Left cardiac atrium (tissue), 4 donors: ENCODE results near the gene OPA1. TPM values are rescaled to one million over a fixed set of nuclear protein-coding genes. Genes with fewer than 3 reads are reported as not detected.

Experiments used
- ATAC-seq, 2 donors: fragments of 200-7000 bp; cut with Tn5 transposase; one replicate each; pipeline ENCODE4 v1.9.1; 2020; ENCODE audit warnings: mild to moderate bottlenecking in 2 of 2, moderate library complexity in 2 of 2
- DNase-seq: peaks from one replicate; pipeline ENCODE4 v3.0.0-alpha.2; 2020
- intact Hi-C, 2 donors: fragments of 100-400 bp; cut with DNase I; formaldehyde crosslinking; loops; one replicate each; pipeline versions ENCODE4 v1.14.1 to v1.15.1; 2022 to 2023
- long read RNA-seq: library from polyadenylated mRNA; unstranded; transcript quantifications from one replicate; pipeline ENCODE4 v2.0.0, GENCODE V29; 2021
- total RNA-seq, 2 donors: library from RNA; stranded (reverse); fragmentation: NEBNext Ultra II Directional; extraction: Animal tissue kit (Norgen Biotek cat#: 25700); gene quantifications; one replicate each; pipeline ENCODE4 v1.2.1, GENCODE V29; 2021
- donor health status: DM: no; HTN: yes; CAD: no.
- donor health status: DM: no; HTN: yes; CAD: no; lungs with severe emphysema.
- donor health status: DM: yes; HTN: yes; CAD: no.
- donor health status: Dilated cardiomyopathy.

The OPA1 gene, protein sequence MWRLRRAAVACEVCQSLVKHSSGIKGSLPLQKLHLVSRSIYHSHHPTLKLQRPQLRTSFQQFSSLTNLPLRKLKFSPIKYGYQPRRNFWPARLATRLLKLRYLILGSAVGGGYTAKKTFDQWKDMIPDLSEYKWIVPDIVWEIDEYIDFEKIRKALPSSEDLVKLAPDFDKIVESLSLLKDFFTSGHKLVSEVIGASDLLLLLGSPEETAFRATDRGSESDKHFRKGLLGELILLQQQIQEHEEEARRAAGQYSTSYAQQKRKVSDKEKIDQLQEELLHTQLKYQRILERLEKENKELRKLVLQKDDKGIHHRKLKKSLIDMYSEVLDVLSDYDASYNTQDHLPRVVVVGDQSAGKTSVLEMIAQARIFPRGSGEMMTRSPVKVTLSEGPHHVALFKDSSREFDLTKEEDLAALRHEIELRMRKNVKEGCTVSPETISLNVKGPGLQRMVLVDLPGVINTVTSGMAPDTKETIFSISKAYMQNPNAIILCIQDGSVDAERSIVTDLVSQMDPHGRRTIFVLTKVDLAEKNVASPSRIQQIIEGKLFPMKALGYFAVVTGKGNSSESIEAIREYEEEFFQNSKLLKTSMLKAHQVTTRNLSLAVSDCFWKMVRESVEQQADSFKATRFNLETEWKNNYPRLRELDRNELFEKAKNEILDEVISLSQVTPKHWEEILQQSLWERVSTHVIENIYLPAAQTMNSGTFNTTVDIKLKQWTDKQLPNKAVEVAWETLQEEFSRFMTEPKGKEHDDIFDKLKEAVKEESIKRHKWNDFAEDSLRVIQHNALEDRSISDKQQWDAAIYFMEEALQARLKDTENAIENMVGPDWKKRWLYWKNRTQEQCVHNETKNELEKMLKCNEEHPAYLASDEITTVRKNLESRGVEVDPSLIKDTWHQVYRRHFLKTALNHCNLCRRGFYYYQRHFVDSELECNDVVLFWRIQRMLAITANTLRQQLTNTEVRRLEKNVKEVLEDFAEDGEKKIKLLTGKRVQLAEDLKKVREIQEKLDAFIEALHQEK
- total RNA-seq: 10 to 100 TPM; 64.4 to 93.8 TPM
- long read RNA-seq, full-length matches to known transcripts: 58 of 72 reads
- long read RNA-seq, partial matches to known transcripts: 8 of 72 reads
- long read RNA-seq, other reads (novel, unspliced or antisense): 6 of 72 reads

DNA sequence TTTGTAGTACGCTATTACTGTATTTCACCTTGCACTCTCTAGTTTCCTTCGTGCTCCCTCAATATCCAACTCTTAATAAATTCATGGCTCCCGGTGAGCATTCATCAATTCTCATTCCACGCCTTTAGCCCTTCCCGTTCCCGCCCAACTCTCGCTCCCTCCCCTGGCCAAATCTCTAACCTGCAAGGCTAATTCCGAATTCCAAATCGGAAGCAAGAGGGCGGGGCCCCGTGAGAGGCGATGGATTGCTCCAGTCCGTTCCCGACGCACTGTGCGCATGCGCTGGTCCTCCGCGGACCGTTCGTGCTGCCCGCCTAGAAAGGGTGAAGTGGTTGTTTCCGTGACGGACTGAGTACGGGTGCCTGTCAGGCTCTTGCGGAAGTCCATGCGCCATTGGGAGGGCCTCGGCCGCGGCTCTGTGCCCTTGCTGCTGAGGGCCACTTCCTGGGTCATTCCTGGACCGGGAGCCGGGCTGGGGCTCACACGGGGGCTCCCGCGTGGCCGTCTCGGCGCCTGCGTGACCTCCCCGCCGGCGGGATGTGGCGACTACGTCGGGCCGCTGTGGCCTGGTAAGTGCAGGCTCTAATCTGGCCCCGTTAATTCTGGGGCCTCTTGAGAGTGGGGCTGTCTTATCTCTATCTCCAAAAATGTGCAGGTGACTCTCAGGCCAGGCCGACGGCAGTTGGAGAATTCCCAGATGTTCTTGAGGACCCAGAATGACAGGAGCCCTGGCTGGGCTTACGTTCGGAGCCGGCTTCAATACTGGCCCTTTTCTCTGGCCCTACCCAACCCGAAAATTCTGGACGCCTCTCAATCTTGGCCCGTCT lies at the start of gene OPA1:
TSS of gene OPA1 (plus strand) at position 368 of the 827 bp plus-strand sequence. CDS start at position 538, 170 bp downstream.
- intact Hi-C loops: no loop called here
- DNase-seq: peak; percentile 99
- ATAC-seq: peak; percentile 98 to 99

DNA sequence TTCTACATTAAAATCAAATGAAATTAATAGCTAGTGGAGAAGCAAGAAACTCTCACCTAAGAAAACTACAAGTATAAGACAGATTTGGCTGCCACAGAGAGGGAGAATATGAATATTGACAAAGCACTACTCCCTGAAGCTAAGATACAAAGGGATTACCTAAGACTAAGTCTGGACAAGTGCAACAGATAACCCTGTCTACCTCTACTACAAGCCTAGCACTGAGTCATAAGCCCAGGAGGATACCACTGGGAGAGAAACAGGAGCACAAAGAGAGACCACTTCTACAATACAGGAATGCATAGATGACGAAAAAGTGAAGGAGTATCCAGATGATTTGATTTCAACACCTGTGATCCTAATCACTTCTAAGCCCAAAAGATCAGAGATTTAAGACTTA lies 48.7 kb upstream of the OPA1 start:
- intact Hi-C loops: no loop called here
- no peak for ATAC-seq
- no peak for DNase-seq

DNA sequence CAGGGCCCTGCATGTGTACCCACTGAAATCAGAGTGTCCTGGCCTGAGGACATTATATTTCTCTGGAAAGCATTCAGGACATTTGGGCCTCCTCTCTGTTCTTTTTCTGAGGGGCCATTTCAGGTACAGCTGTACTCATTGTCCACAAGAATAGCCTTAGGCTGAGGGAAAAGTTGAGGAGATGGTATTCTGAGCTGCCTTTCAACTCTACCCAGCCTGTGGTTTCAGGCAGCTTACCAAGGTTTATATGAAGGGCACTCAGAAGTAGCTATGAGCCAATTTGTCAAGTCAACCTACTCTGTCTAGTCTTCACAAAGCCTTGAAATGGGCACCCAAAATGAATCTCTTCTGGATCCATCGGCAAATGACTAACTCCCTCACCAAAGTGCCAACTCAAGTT lies 47.7 kb upstream of the OPA1 start:
- DNase-seq (no peak), ATAC-seq (no peak)
- intact Hi-C loops: no loop called here

DNA sequence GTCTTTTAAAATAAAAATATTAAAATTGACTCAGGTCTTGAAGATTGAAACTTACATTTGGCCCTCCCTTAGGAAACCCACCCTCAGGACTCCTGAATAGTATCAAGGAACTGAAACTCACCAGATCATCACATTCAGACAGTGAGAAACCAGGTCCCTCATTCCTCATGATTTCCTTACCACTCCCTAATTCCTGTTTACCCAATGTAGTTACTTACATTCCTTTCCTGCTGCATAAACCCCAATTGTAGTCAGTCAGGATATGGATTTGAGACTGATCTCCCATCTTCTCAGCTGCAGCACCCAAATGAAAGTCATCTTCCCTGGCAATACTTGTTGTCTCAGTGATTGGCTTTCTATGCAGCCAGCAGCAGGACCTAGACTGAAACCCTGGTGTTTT lies 46.9 kb upstream of the OPA1 start:
- ATAC-seq (no peak), DNase-seq (no peak)
- intact Hi-C loops: no loop called here

DNA sequence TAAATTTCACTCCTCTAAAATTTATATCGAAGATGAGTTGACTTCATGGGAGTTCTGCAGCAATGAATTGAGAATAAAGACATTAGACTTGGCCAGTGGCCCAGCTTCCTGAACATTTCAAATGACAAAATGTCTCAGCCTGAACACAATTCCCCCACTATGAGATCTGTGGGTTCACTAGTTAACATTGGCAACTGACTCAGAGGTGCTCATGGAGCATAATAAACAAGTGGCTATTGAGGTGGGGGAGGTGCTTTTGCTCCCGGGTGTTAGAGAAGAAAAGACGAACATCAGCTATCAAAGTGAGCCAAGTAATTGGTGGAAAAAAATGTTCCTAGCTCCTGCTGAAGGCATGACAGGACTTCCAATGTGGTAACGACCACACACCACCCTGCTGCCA lies 44.6 kb upstream of the OPA1 start:
- intact Hi-C loops: no loop called here
- ATAC-seq (no peak), DNase-seq (no peak)

DNA sequence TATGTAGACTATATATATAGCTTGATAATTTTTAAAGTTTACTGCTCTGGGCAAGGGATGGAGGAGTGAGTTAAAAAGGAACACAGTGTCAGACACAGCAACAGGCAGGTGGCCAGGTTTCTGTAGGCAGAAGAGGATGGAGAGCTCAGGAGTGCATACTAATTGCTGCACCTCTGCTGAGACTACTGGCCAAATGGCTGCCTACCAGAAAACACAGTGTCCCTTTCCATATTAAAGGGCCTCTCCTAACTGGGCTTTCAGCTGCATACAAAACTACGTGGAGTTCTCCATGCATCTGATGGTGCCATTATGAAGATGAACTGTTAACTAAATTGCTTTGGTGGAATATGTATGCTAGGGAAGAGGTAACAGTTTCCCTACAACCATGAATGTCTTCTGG lies 40.1 kb upstream of the OPA1 start:
- DNase-seq (no peak), ATAC-seq (no peak)
- intact Hi-C loops: no loop called here

DNA sequence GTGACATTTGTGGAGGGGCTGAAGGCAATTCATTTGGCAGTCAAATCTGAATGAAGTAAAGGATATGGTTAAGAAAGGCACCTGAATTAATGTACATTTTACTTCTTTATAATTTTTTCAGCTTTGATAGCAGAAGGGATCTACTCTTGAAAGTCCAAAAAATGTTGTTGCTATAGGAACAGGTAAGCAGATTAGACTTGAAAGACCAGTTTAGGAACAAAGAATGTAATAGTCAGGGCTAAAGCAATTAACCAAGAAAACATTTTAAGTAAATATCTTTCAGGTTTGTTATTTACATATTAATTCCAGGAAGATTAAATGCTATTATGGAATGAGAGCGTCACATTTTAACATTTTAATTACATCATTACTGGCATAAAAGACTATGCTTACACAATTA lies 39.4 kb upstream of the OPA1 start:
- DNase-seq (no peak), ATAC-seq (no peak)
- intact Hi-C loops: no loop called here

DNA sequence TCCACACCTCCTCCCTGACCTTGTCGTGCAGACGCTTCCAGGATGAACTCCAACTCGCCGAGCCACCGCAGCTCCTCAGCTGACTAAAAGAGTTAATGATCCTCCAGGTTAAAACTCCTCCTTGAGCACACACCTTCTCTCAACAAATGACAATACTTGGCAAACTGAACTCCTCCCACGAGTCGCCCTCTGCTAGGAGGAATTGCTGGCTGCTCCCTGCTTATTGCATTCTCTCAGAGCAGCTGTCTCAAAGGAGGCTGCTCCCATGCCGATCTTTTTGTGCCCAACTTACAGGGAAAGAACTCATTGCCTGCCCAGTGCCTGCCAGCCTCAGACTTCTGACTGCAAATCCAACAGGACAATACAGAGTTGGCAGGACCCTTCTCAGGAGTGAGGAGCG lies 38.2 kb upstream of the OPA1 start, which contains the start of gene ATP13A4:
TSS of gene ATP13A4 (minus strand) at position 85 of the 400 bp plus-strand sequence. CDS start 96 bp downstream, outside the sequence.
- DNase-seq (no peak), ATAC-seq (no peak)
- intact Hi-C loops: no loop called here

DNA sequence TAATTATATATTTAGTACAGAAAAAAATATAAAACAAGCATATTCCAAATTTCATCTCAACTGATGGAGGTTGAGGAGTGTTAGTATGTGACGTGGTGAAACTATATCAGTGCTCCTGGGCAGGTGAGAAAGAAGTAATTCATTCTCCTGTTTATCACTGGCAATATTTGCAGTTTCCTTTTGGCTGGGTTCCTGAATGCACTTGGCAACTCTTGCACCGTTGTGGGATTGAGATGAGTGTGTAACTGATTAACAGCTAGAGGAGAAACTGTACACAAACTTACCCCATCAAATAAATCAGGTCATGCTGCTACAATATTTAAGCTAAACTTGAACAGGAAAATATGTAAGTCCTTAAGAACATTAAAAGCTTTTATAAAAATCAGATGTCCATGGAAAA lies 36.2 kb upstream of the OPA1 start:
- intact Hi-C loops: no loop called here
- DNase-seq (no peak), ATAC-seq (no peak)

DNA sequence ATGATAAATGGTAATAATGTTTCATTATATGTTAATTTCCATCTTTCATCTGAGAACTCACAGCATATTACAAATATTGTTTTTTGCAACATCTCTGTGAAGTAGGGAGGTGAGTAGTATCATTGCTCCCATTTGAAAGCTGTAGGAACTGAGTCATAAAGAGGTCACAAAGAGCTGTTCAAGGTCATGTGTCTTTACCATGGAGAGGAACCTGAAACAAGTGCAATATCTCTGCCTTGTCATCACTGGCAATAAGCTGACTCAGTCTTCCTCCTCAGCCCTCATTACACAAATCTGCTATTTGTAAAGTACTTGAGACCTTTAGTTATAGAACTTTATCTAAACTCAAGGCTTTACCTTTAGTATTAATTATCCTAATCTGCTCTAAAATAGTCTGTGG lies 33.9 kb upstream of the OPA1 start:
- DNase-seq (no peak), ATAC-seq (no peak)
- intact Hi-C loops: no loop called here

DNA sequence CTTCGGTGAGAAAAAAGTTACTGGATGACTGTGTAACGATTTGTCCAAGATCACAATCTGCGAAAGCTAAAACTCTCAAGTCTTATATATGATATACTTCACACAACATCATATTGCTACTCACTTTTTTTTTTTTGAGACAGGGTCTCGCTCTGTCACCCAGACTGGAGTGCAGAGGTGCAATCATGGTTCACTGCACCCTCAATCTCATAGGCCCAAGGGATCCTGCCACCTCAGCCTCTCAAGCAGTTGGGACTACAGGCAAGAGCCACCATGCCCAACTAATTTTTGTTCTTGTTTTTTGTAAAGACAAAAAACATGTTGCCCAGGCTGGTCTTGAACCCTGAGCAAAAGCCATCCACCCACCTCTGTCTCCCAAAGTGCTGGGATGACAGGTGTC lies 32.9 kb upstream of the OPA1 start:
- no peak for ATAC-seq
- intact Hi-C loops: loop anchor here in 1 of 2 donors (10.0 kb wide), 1 partner anchor 995 kb away; no protein-coding TSS in a partner anchor
- DNase-seq: no peak

DNA sequence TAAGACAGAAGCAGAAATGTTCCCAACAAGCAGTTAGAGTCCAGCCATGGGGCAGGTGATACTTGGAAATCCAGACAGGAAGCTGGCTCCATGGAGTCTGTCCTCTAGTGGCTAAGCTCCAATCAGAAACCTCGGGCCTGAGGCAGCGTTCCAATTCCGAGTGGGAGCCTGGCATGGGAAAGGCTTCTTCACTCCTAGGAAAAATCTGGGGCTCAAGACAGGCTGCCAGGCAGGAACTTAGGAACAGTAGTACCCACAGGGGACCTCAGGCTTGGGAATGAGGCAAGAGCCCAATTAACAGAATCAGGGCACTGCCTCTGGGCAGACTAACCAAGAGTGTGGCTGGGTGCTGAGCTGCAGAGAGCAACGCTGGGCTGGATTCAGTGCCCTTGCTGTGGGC lies 32.1 kb upstream of the OPA1 start:
- intact Hi-C loops: loop anchor here in 1 of 2 donors (10.0 kb wide), 1 partner anchor 996 kb away; no protein-coding TSS in a partner anchor
- DNase-seq (no peak), ATAC-seq (peak in 1 of 2 donors; percentile 67)

DNA sequence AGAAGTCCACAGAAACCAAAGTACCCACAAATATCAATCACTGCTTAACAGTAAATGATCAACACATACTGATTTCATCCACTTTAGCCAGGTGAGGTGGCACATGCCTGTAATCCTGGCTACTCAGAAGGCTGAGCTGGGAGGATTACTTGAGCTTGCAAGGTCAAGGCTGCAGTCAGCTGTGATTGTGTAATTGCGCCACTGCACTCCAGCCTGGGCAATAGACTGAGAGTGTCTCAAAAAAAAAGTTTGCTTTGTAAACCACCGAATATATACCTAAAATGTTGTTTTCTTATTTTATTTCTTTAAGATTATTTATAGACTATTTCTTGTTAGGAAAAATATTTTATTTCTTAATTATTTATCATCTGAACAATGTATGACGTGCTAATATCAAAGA lies 29.6 kb upstream of the OPA1 start:
- intact Hi-C loops: loop anchor here in 1 of 2 donors (10.0 kb wide), 1 partner anchor 999 kb away; no protein-coding TSS in a partner anchor
- DNase-seq: no peak

DNA sequence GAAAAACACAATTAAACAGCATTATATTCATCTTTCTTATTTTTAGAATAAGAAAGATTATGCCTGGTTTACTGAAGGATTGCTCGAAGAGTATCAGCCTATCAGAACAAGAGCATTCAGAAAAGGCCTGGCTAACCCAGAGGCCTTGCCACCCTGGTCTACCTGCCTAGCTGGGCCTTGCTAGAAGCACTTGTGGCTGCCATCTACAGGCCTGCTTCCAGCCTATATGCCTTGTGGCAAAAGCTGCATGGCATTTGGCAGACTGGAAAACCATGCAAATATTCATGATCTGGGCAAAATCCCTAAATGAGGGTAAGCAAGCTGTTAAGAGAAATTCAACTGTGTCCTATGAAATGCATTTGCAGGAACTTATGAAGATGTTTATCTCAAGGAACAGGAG lies 29.0 kb upstream of the OPA1 start:
- no peak for DNase-seq
- intact Hi-C loops: loop anchor here in 1 of 2 donors (10.0 kb wide), 1 partner anchor 999 kb away; no protein-coding TSS in a partner anchor
- no peak for ATAC-seq

More for the DNA sequence above, 29.6 kb upstream of the OPA1 start:
- no peak for ATAC-seq

DNA sequence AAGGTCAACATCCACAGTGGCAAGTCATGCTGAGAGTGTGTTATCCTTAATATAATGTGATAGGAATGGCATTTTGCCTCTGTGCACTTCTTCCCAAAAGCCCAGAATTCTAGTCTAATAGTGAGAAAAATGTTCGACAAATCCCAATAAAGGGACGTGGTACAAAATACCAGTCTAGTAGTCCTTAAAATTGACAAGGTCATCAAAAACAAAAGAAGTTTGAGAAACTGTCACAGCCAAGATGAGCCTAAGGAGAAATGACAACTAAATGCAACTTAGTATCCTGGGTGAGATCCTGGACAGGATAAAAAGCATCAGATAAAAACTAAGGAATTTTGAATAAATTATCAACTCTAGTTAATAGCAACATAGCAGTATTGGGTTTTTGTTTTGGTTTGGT lies 23.9 kb upstream of the OPA1 start:
- intact Hi-C loops: loop anchor here (5.0 to 10.0 kb wide), 2 partner anchors 107 to 1004 kb away; no protein-coding TSS in a partner anchor

DNA sequence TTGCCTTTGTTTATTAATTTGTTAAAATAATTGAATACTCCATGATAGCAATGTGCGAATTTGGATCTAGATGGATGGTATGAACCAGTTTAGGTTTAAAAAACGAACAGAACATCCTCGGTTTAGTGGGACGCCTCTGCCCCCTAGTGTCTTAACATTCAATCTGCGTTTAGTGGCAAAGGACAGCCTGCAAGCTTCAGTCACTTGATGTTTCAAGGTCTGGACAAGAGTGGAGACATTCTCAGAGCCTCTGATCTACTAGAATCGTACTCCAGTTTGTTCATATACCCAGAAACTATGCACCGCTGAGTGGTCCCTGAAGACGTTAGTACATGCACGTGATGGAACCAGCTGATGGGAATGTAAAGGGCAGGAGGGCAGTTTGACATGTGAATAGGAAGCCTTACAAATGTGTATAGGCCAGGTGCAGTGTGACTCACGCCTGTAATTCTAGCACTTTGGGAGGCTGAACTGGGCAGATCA lies 20.5 kb upstream of the OPA1 start:
- intact Hi-C loops: loop anchor here (2.0 to 10.0 kb wide), 4 partner anchors 108 to 760 kb away; no protein-coding TSS in a partner anchor
- peak; percentile 30 for DNase-seq
- ATAC-seq: peak; percentile 71 to 80

More for the DNA sequence above, 23.9 kb upstream of the OPA1 start:
- no peak for ATAC-seq
- DNase-seq: no peak

DNA sequence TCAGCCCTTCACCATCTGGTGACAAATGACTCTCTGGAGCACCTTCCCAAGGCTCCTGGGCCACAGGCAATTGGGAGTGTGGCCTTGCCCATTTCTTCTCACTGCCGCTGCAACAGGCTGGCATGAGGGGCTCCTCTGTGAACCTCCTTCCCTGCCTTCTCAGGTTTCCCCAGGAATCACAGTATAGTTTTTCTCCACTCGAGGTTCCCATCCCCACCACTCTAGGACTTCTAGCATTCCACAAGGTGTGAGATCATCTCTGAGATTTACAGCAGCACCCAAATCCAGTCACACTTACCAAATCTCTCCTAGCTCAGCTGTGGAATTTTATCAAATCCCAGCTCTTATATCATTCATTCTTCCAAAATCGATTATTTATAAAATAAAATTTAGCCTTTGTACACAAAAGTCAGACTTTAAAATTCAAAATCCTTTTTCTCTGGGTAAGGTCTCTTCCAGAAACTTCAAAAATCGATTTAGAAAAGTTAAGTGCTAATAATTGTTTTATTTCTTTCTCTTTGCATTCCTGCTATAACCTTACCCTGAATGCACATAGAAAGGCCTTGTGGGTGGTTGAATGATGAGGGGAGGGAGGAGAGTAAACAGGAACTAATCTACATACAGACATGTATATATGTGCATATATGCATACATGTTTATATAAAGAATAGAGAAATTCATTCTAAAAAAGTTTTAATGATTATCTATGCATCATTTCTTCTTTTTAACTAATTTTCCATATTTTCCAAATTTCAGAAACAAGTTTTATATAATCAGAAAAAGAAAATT lies 19.4 kb upstream of the OPA1 start:
- ATAC-seq (no peak), DNase-seq (no peak)
- intact Hi-C loops: loop anchor here (2.0 to 10.0 kb wide), 4 partner anchors 109 to 761 kb away; no protein-coding TSS in a partner anchor
